GM12891 (cell line): Measurements from ENCODE around the gene C2orf72.

Experiments used
- PAX5 ChIP-seq: IDR thresholded peaks from 2 replicates; pipeline ENCODE4 v1.6.1; 2011; ENCODE audit warnings: low read length, moderate library complexity, mild to moderate bottlenecking; ENCODE audit not compliant: insufficient read depth, severe bottlenecking
- POLR2A ChIP-seq: IDR thresholded peaks from 2 replicates; pipeline ENCODE4 v1.6.1; 2011; ENCODE audit warnings: low read depth, low read length, control low read depth
- POLR2AphosphoS5 ChIP-seq: IDR thresholded peaks from 2 replicates; pipeline ENCODE4 v1.6.1; 2011; ENCODE audit warnings: low read depth, low read length, control low read depth
- POU2F2 ChIP-seq: IDR thresholded peaks from 2 replicates; pipeline ENCODE4 v1.6.1; 2011; ENCODE audit warnings: low read depth, mild to moderate bottlenecking, control low read depth, low read length, moderate library complexity
- SPI1 ChIP-seq: IDR thresholded peaks from 2 replicates; pipeline ENCODE4 v1.6.1; 2011; ENCODE audit warnings: low read depth, low read length, control low read depth
- TAF1 ChIP-seq: IDR thresholded peaks from 2 replicates; pipeline ENCODE4 v1.6.1; 2011; ENCODE audit warnings: low read depth, low read length, control low read depth

DNA sequence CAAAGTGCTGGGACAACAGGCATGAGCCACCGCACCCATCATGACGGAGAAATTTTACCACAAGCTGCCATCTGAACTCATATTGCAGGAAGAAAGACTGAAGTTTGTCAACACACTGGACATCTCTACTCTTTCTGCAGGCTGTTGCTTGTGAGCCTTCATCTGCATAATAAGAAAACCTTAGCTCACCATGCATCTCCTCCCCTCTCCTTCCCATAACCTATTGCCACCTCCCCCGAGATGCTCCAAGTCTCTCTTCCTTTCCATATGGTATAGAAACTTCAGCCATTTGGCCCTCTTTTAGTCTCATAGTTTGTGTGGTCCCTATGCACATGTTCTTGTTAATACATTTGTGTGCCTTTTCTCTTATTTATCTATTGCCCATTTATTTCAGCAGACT is 19.1 kb upstream of the C2orf72 start:
- no peak for TF ChIP-seq POLR2A
- no peak for TF ChIP-seq POLR2AphosphoS5
- TF ChIP-seq TAF1: no peak
- TF ChIP-seq SPI1: no peak
- no peak for TF ChIP-seq POU2F2
- no peak for TF ChIP-seq PAX5
